ENCODE data around the gene MROH8. TPM values are rescaled to one million over a fixed set of nuclear protein-coding genes. Genes with fewer than 3 reads are reported as not detected.

MROH8 gene
- 1.6 and 2.8 TPM in 2 replicates for total RNA-seq

GRCh38 chr20:37178839-37179682, at the start of gene MROH8, which contains the start of gene RPN2:
Gene MROH8 (minus strand): TSS chr20:37179548.
Gene RPN2 (plus strand): TSS chr20:37179330. CDS start chr20:37179357, 27 bp downstream.

GRCh38 chr20:37095599-37096414, 83.5 kb downstream of the MROH8 start, which contains the start of gene RBL1:
Gene RBL1 (minus strand): TSS chr20:37095997. CDS start chr20:37095928, 69 bp downstream.

Other genes with a start within 250 kb of the MROH8 start
- 44.3 and 61.3 TPM in 2 replicates for gene SAMHD1, start 227.8 kb downstream of the MROH8 start, total RNA-seq
- 6.6 and 10.1 TPM in 2 replicates for gene RBL1, start 83.6 kb downstream of the MROH8 start, total RNA-seq
- 210 and 217 TPM in 2 replicates for gene RPN2, start 218 bp downstream of the MROH8 start, total RNA-seq
- gene GHRH, start 82.3 kb upstream of the MROH8 start, total RNA-seq, result not detected in 2 replicates
- gene MANBAL, start 110.1 kb upstream of the MROH8 start, total RNA-seq, result 11.8 and 12.7 TPM in 2 replicates
- gene SRC, start 166.6 kb upstream of the MROH8 start, total RNA-seq, result 37.4 and 41.1 TPM in 2 replicates